C4-2B (cell line): ENCODE measurements around the gene THAP7.

Experiments used
- H3K27ac ChIP-seq: fragments of 450-650 bp; 2 replicates; pipeline ENCODE4 v1.5.1; 2017
- ZFX ChIP-seq: fragments of 450-650 bp; IDR thresholded peaks from 2 replicates; pipeline ENCODE4 v1.6.1; 2017
- TF ChIP-seq, protein P1 (sequence below): fragments of 450-650 bp; conservative IDR thresholded peaks from 2 replicates; pipeline ENCODE4 v1.5.1; 2017; ENCODE audit warnings: mild to moderate bottlenecking

The THAP7 gene

DNA sequence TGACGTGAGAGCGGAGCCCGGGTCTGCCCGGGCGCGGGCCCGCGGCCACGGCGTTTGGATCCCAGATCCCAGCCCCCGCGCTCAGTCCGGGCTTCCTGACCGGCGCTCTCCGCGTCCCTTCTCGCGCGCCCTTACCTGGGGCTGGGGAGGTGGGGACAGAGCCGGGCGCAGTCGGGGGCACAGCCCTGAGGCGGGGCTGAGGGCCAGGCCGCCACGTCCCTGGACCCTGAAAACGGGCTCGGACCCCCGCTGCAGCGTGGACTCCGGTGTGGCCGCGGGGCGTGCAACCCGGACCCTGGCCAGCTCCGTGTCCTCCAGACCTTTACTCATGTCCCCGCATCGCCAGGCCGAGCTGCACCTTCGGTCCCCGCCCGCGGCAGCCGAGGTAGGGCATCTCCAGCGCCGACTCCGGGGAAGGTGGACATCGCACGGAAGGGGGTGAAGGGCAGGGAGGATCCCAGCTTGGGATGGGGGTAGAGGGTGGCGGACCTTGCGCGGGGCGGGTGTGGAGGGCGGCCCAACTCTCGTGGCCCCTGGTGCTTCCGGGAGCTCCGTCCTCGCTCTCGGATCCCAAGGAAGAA lies 44.7 kb downstream of the THAP7 start:
- TF ChIP-seq, protein P1, sequence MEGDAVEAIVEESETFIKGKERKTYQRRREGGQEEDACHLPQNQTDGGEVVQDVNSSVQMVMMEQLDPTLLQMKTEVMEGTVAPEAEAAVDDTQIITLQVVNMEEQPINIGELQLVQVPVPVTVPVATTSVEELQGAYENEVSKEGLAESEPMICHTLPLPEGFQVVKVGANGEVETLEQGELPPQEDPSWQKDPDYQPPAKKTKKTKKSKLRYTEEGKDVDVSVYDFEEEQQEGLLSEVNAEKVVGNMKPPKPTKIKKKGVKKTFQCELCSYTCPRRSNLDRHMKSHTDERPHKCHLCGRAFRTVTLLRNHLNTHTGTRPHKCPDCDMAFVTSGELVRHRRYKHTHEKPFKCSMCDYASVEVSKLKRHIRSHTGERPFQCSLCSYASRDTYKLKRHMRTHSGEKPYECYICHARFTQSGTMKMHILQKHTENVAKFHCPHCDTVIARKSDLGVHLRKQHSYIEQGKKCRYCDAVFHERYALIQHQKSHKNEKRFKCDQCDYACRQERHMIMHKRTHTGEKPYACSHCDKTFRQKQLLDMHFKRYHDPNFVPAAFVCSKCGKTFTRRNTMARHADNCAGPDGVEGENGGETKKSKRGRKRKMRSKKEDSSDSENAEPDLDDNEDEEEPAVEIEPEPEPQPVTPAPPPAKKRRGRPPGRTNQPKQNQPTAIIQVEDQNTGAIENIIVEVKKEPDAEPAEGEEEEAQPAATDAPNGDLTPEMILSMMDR, result no peak
- TF ChIP-seq ZFX, result no peak
- H3K27ac ChIP-seq, result no peak overlapping the region

DNA sequence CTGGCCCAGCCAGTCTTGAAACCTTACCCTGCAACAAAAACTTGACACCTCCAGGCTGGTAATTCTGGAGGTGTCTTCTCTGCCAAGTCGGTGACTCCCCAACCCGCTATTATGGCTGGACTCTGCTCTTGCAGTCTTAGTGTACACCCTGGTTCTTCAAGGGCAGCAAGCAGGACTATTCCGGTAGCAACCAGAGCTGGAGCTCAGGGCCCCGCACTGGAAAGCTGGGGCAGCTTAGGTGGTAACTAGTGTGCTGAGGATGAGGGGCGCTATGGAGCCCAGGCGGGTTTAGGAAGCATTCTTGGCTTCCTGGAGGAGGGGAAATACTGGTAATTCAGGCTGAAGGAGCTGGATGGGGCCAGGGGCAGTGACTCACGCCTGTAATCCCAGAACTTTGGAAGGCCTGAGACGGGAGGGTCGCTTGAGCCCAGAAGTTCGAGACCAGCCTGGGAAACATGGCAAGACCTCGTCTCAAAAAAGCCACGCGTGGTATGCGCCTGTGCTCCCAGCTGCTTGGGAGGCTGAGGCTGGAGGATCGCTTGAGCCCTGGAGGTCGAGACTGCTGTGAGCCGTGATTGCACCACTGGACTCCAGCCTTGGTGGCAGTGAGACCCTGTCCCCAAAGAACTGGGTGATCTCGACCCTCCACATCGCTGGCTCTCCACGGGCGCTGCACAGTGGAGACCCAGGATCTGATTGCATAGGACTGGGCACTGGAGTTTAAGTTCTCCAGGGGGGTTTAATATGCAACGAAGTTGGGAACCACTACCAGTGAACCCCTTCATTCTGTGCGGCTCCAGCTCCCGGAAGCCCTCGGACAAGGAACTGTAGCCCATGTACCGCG lies 45.4 kb downstream of the THAP7 start:
- no peak overlapping the region for H3K27ac ChIP-seq
- no peak for TF ChIP-seq ZFX
- TF ChIP-seq, protein P1, result no peak

DNA sequence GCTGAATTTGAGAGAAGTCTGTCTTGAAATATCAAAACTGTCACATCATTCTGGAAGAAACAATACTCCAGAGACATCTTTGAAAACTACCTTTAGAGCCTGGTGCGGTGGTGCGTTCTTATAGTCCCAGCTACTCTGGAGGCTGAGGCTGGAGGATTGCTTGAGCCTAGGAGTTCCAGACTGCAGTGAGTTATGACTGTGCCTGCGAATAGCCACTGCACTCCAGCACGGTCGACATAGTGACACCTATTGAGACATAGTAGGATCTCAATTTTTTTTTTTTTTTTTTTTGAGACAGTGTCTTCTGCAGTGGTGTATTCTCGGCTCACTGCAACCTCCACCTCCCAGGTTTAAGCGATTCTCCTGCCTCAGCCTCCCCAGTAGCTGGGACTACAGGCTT lies 46.4 kb downstream of the THAP7 start:
- no peak overlapping the region for H3K27ac ChIP-seq
- TF ChIP-seq, protein P1, result no peak
- no peak for TF ChIP-seq ZFX

DNA sequence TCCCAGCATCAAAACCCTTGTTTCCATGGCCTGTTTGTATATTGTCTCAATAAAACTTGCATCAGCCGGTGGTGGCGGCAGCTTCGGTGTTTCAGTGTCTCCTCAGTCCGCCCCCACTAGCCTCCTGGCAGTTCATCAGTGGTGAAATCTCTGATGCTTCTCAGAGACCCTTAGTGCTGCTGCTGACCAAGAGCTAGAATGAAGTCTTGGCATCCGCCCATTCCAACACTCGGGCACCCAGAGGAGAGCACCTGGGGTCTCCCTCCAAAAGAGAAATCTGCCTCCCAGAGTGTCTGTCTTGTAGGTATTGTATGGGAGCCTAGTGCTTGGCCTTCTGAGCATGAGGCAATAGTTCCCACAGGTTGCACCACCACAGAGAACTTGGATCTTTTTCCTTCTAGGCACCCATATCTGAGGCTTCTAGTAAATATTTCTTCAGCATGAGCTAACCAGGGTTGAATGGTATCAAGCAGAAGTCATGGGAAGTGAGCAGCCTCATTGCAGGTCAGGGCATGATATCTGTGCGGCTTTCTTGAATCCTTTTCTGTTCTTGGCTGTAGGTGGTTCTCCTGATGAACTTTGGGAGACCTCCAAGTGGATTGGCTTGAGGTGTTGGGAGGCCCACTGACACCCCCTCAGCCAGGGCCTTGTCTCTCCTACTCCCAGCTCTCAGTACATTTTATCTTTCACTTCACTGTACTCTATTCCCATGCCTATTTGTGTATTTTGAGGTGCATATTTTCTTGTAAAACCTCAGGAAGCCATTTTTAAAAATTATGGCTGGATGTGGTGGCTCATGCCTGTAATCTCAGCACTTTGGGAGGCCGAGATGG lies 48.0 kb downstream of the THAP7 start:
- H3K27ac ChIP-seq, result no peak overlapping the region
- TF ChIP-seq, protein P1, result no peak
- TF ChIP-seq ZFX, result no peak

DNA sequence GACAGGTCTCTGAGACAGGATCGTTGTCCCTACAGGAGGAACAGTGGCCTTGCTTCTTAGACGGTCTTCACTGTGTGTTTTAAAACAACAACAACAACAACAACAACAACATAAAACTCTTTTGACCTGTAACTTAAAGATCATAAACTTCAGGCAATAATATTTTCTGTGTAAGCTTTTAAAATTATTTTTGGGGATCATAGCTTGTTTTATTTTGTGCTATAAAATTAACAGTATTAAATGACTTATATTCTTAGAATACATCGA lies 48.6 kb downstream of the THAP7 start:
- H3K27ac ChIP-seq, result no peak overlapping the region
- TF ChIP-seq ZFX, result no peak
- TF ChIP-seq, protein P1, result no peak

DNA sequence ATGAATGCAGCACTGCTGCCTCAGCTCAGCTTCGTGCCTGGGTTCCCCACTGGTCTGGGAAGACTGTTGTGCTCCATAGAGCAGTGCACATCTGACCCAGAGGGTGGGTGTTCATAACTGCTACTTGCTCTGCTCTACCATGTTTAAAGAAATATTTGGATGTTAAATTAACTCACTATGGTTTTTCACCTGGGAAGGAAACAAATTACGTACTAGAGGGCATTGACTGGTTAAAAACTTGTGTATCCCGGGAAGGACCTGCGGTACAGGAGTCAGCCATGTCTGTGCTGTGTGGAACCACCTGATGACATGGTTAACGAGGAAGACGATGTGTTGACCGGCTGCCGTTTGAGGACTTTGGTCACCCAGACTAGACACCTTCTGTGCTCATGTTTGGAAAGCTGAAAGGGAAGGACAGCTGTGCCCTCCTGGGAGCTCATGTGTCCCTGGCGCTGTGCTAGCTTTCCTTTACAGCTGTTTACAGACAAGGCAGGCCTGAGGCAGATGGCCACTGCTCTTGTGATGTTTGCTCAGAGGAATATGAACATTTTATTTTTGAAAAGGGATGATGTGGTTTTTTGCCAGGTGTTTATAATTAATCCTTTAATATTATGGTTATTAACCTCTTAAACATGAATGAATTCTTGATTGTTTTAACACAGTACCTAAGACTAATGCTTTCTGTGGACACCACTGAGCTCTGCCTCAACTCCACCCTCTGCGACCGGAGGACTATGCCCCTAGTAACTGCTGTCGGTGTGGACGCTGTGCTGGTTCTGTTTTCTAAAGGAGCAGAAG lies 49.2 kb downstream of the THAP7 start:
- TF ChIP-seq ZFX, result no peak
- TF ChIP-seq, protein P1, result no peak

More for the DNA sequence above, 49.2 kb downstream of the THAP7 start:
- no peak overlapping the region for H3K27ac ChIP-seq
